Neural cell (in vitro differentiated cells): Measurements from ENCODE around the gene FOXF1. TPM values are rescaled to one million over a fixed set of nuclear protein-coding genes. Genes with fewer than 3 reads are reported as not detected.

Experiments
- H2AFZ ChIP-seq: fragments of 200-600, 300-800 bp; sonication (generic), shearing (Covaris generic); 2 replicates; pipeline ENCODE4 v1.6.0; 2014; ENCODE audit warnings: low read depth, mild to moderate bottlenecking, antibody characterized with exemption, low read length, moderate library complexity
- H3F3A ChIP-seq: fragments of 200-600 bp; shearing (Covaris generic); 2 replicates; pipeline ENCODE4 v1.6.1; 2016; ENCODE audit warnings: mild to moderate bottlenecking, moderate library complexity, mixed read lengths, antibody characterized with exemption, low read length; ENCODE audit not compliant: insufficient read depth, poor library complexity, severe bottlenecking
- H3K27ac ChIP-seq: fragments of 200-600, 300-800 bp; sonication (generic), shearing (Covaris generic); 2 replicates; pipeline ENCODE4 v1.5.1; 2014; ENCODE audit warnings: mild to moderate bottlenecking, low read length, moderate library complexity
- H3K27me3 ChIP-seq: fragments of 300-800, 200-600 bp; sonication (generic), shearing (Covaris generic); 2 replicates; pipeline ENCODE4 v1.6.0; 2014; ENCODE audit warnings: mild to moderate bottlenecking, low read depth, low read length, moderate library complexity; ENCODE audit not compliant: insufficient read depth
- H3K36me3 ChIP-seq: fragments of 300-800, 200-600 bp; sonication (generic), shearing (Covaris generic); 2 replicates; pipeline ENCODE4 v1.5.1; 2014; ENCODE audit warnings: mild to moderate bottlenecking, antibody characterized with exemption, low read length, moderate library complexity; ENCODE audit not compliant: insufficient read depth
- H3K4me2 ChIP-seq: fragments of 300-800, 200-600 bp; sonication (generic), shearing (Covaris generic); 2 replicates; pipeline ENCODE4 v1.6.0; 2014; ENCODE audit warnings: mild to moderate bottlenecking, low read length
- H3K4me3 ChIP-seq: fragments of 300-800, 200-600 bp; sonication (generic), shearing (Covaris generic); 2 replicates; pipeline ENCODE4 v1.5.1; 2014; ENCODE audit warnings: mild to moderate bottlenecking, low read length, moderate library complexity
- H3K79me2 ChIP-seq: fragments of 200-600 bp; shearing (Covaris generic); replicated peaks from 2 replicates; pipeline ENCODE4 v1.6.0; 2014; ENCODE audit warnings: mild to moderate bottlenecking, low read length, moderate library complexity; ENCODE audit not compliant: insufficient read depth
- H3K9ac ChIP-seq: fragments of 300-800, 200-600 bp; sonication (generic), shearing (Covaris generic); 2 replicates; pipeline ENCODE4 v1.6.1; 2016; ENCODE audit warnings: mild to moderate bottlenecking, low read length, mixed read lengths
- H3K9me2 ChIP-seq: fragments of 200-600 bp; shearing (Covaris generic); 2 replicates; pipeline ENCODE4 v1.6.1; 2016; ENCODE audit warnings: mild to moderate bottlenecking, low read length, mixed read lengths; ENCODE audit not compliant: insufficient read depth
- H3K9me3 ChIP-seq: fragments of 200-600, 300-800 bp; sonication (generic), shearing (Covaris generic); 2 replicates; pipeline ENCODE4 v1.6.1; 2016; ENCODE audit warnings: mild to moderate bottlenecking, mixed run types, low read length, moderate library complexity, mixed read lengths
- H4K20me1 ChIP-seq: fragments of 200-600 bp; shearing (Covaris generic); 2 replicates; pipeline ENCODE4 v1.6.1; 2016; ENCODE audit warnings: mild to moderate bottlenecking, mixed run types; ENCODE audit not compliant: insufficient read depth
- EP300 ChIP-seq: fragments of 450-650 bp; conservative IDR thresholded peaks from 2 replicates; pipeline ENCODE4 v1.6.1; 2014; ENCODE audit warnings: antibody characterized with exemption, mild to moderate bottlenecking, moderate library complexity; ENCODE audit not compliant: poor library complexity, severe bottlenecking
- EZH2 ChIP-seq: fragments of 200-600, 300-800 bp; shearing (Covaris generic), sonication (generic); IDR thresholded peaks from 2 replicates; pipeline ENCODE4 v1.6.1; 2014; ENCODE audit warnings: antibody characterized with exemption, low read length, borderline replicate concordance, mild to moderate bottlenecking; ENCODE audit not compliant: insufficient read depth, poor library complexity, severe bottlenecking
- MXI1 ChIP-seq: fragments of 450-650 bp; conservative IDR thresholded peaks from 2 replicates; pipeline ENCODE4 v1.6.1; 2014; ENCODE audit warnings: antibody characterized with exemption, mild to moderate bottlenecking; ENCODE audit not compliant: poor library complexity, severe bottlenecking
- POLR2AphosphoS5 ChIP-seq: IDR thresholded peaks from 2 replicates; pipeline ENCODE4 v1.6.1; 2012
- RAD21 ChIP-seq: fragments of 450-650 bp; conservative IDR thresholded peaks from 2 replicates; pipeline ENCODE4 v1.6.1; 2014; ENCODE audit warnings: antibody characterized with exemption, mild to moderate bottlenecking, moderate library complexity
- REST ChIP-seq: IDR thresholded peaks from 2 replicates; pipeline ENCODE4 v1.6.1; 2012; ENCODE audit warnings: borderline replicate concordance
- SMC3 ChIP-seq: fragments of 450-650 bp; conservative IDR thresholded peaks from 2 replicates; pipeline ENCODE4 v1.6.1; 2014; ENCODE audit warnings: antibody characterized with exemption, mild to moderate bottlenecking, moderate library complexity; ENCODE audit not compliant: poor library complexity
- TAF1 ChIP-seq: IDR thresholded peaks from 2 replicates; pipeline ENCODE4 v1.6.1; 2012; ENCODE audit warnings: low read depth
- polyA plus RNA-seq: library from polyadenylated mRNA; depleted of rRNA; stranded (reverse); fragments of >200 nt; gene quantifications from 2 replicates; pipeline ENCODE4 v1.2.3, GENCODE V29; 2014
- TF ChIP-seq, protein P1 (sequence below): fragments of 450-650 bp; IDR thresholded peaks from 2 replicates; pipeline ENCODE4 v1.5.1; 2014; ENCODE audit warnings: antibody characterized with exemption, mild to moderate bottlenecking, moderate library complexity; ENCODE audit not compliant: poor library complexity, severe bottlenecking

Gene FOXF1
- polyA plus RNA-seq, 1 donor from 2014 or later = not detected

DNA sequence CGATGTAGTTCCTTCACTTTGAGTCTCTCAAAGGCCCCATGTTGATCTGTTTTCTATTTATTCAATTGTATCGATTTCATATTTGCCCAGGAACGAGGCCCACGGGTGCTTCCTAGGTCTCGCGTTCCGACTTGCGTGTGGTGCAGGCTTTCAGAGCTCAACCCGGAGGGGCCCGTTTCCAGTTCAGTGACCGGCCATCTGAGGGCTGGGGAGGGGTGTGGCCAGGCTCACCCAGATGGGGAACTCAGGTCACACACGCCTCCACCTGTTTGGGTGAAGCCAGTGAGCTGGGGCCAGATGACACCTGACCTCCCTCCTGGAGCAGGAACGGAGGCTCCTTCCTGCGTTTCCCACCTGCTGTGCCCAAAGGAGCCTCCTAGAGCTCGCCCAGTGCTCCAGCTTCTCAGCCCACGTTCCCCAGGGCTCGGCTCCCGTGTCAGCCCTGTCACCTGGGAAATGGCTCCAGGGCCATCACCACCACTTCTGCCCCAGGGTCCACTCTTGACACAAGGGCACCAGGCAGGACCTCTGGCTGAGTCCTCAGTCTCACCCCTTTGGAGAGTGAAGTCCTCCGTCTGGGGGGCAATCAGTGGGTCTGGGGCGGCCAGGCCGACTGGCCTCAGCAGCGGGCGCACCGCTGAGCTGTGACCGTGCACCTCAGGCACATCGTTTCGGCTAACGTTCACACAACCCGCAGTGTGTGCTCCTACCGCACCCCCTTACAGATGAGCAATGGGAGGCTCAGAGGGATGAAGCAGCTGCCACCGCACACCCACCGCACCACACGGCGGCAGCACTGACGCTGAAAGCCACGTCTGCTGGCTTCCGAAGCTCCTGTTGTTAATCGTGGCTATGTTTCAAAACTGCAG lies 18.0 kb downstream of the FOXF1 start:
- H3K79me2 ChIP-seq = no peaks in the 10 kb centered on the region
- H3K9me3 ChIP-seq = no peaks in the 10 kb centered on the region
- no peaks in the 10 kb centered on the region for H3K36me3 ChIP-seq
- H4K20me1 ChIP-seq = no peaks in the 10 kb centered on the region
- H3K9me2 ChIP-seq = no peaks in the 10 kb centered on the region
- TF ChIP-seq SMC3 (no peak), MXI1 (no peak), REST (no peak), TAF1 (no peak), RAD21 (no peak), POLR2AphosphoS5 (no peak), EP300 (no peak), EZH2 (no peak)
- TF ChIP-seq, protein P1, sequence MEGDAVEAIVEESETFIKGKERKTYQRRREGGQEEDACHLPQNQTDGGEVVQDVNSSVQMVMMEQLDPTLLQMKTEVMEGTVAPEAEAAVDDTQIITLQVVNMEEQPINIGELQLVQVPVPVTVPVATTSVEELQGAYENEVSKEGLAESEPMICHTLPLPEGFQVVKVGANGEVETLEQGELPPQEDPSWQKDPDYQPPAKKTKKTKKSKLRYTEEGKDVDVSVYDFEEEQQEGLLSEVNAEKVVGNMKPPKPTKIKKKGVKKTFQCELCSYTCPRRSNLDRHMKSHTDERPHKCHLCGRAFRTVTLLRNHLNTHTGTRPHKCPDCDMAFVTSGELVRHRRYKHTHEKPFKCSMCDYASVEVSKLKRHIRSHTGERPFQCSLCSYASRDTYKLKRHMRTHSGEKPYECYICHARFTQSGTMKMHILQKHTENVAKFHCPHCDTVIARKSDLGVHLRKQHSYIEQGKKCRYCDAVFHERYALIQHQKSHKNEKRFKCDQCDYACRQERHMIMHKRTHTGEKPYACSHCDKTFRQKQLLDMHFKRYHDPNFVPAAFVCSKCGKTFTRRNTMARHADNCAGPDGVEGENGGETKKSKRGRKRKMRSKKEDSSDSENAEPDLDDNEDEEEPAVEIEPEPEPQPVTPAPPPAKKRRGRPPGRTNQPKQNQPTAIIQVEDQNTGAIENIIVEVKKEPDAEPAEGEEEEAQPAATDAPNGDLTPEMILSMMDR = no peak
- H3K4me2 ChIP-seq = no peak overlapping the region
- H3K27ac ChIP-seq = no peak overlapping the region
- H3K27me3 ChIP-seq = no peaks in the 10 kb centered on the region
- H3F3A ChIP-seq = no peaks in the 10 kb centered on the region
- H3K4me3 ChIP-seq = no peak overlapping the region
- H2AFZ ChIP-seq = no peak overlapping the region
- no peak overlapping the region for H3K9ac ChIP-seq

DNA sequence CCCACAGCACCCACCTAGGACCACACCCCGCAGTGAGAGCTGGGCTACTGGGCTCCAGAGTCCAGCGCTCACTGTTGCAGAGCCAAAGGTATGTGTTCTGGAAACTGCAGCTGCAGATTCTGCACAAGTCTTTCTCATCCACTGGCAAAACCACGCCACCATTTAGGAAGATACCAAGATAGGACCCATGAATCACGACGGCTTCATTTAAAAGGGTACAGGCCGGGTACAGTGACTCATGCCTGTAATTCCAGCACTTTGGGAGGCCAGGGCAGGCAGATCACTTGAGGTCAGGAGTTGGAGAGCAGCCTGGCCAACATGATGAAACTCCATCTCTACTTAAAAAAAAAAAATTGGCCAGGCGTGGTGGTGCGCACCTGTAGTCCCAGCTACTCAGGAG lies 18.8 kb downstream of the FOXF1 start:
- Histone ChIP-seq H3K9ac (no peak overlapping the region), H3K79me2 (no peaks in the 10 kb centered on the region), H3K4me2 (no peak overlapping the region), H3K9me3 (no peaks in the 10 kb centered on the region), H3K4me3 (no peak overlapping the region), H3K36me3 (no peaks in the 10 kb centered on the region), H3K9me2 (no peaks in the 10 kb centered on the region), H4K20me1 (no peaks in the 10 kb centered on the region), H2AFZ (no peak overlapping the region), H3F3A (no peaks in the 10 kb centered on the region), H3K27me3 (no peaks in the 10 kb centered on the region), H3K27ac (no peak overlapping the region)
- no peak for TF ChIP-seq RAD21
- TF ChIP-seq EP300 = no peak
- no peak for TF ChIP-seq MXI1
- TF ChIP-seq TAF1 = no peak
- TF ChIP-seq POLR2AphosphoS5 = no peak
- no peak for TF ChIP-seq REST
- TF ChIP-seq SMC3 = no peak
